ENCODE results near the gene MEIS3. TPM values are rescaled to one million over a fixed set of nuclear protein-coding genes. Genes with fewer than 3 reads are reported as not detected.
"Not testable (repeated sequence)": the region's sequence is repeated elsewhere in the genome, so short reads cannot be mapped to it uniquely, and the experiment has no call there.

Gene MEIS3
- total RNA-seq, 1 experiment from 2014 or later, result 1.9 TPM

DNA sequence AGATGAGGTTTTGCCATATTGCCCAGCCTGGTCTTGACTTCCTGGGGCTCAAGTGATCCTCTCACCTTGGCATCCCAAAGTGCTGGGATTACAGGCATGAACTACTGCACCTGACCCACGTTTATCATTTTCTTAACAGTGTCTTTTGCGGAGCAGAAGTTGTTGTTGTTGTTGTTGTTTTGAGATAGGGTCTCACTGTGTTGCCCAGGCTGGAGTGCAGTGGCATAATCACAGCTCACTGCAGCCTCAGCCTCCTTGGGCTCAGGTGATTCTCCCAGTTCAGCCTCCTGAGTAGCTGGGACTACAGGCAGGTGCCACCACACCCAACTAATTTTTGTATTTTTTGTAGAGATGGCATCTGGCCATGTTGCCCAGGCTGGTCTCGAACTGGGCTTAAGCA is 31.7 kb downstream of the MEIS3 start:
- CTCF ChIA-PET; H4K20me1 ChIP-seq (ENCODE audit: insufficient read depth); H3K9me2 ChIP-seq (ENCODE audit: insufficient read depth); H3K9me3 ChIP-seq (ENCODE audit: insufficient read depth, low read depth); H3K27ac ChIP-seq; H3K36me3 ChIP-seq (ENCODE audit: low read depth); H3K79me2 ChIP-seq (ENCODE audit: low read depth); DNase-seq; H2AFZ ChIP-seq; H3K4me3 ChIP-seq; POLR2A ChIA-PET (ENCODE audit: unreplicated experiment); intact Hi-C loops (cut with micrococcal nuclease; ENCODE audit: unreplicated experiment); BruUV-seq (replicated peaks); H3K4me1 ChIP-seq (replicated peaks; ENCODE audit: insufficient read depth); H3K27me3 ChIP-seq (ENCODE audit: insufficient read depth, low read depth); H3K4me2 ChIP-seq: not testable (repeated sequence)
- H3F3A ChIP-seq (ENCODE audit: insufficient read depth, low read depth), result peaks cover 18% of the 10 kb centered on the region

DNA sequence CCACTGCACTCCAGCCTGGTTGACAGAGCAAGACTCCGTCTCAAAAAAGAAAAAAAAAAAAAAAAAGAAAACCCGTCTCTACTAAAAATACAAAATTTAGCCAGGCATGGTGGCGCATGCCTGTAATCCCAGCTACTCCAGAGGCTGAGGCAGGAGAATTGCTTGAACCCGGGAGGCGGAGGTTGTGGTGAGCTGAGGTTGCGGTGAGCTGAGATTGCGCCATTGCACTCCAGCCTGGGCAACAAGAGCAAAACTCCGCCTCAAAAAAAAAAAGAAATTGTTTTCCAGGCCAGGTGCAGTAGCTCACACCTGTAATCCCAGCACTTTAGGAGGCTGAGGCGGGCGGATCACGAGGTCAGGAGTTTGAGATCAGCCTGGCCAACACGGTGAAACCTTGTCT is 32.7 kb downstream of the MEIS3 start:
- H3K36me3 ChIP-seq (ENCODE audit: low read depth); H3K79me2 ChIP-seq (ENCODE audit: low read depth); H3K4me3 ChIP-seq; DNase-seq; BruUV-seq (replicated peaks); H3K4me1 ChIP-seq (replicated peaks; ENCODE audit: insufficient read depth); H3K27ac ChIP-seq; H2AFZ ChIP-seq; H3K4me2 ChIP-seq; H4K20me1 ChIP-seq (ENCODE audit: insufficient read depth); H3K27me3 ChIP-seq (ENCODE audit: insufficient read depth, low read depth); H3K9me3 ChIP-seq (ENCODE audit: insufficient read depth, low read depth); H3K9me2 ChIP-seq (ENCODE audit: insufficient read depth); intact Hi-C loops (cut with micrococcal nuclease; ENCODE audit: unreplicated experiment): not testable (repeated sequence)
- ChIA-PET POLR2A (ENCODE audit: unreplicated experiment) (interaction anchor here (0.6 kb wide), 1 partner anchor 113 kb away, joined by 5 read pairs; no protein-coding TSS in a partner anchor), CTCF (interaction anchor here (0.7 kb wide), 3 partner anchors 38 to 280 kb away, joined by 3 to 8 read pairs (median 3); no protein-coding TSS in a partner anchor)
- peaks cover 28% of the 10 kb centered on the region for H3F3A ChIP-seq (ENCODE audit: insufficient read depth, low read depth)

DNA sequence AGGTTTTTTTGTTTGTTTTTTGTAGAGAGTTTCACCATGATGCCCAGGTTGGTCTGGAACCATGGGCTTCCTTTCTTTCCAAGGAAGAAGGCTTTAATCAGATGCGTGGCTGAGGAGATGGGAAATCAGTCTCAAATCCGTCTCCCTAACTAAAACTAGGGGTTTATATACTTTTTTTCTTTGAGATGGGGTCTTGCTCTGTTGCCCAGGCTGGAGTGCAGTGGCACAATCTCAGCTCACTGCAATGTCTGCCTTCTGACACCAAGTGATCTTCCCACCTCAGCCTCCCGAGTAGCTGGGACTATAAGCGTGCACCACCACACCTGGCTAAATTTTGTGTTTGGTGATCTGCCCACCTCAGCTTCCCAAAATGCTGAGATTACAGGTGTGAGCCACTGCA is 34.8 kb downstream of the MEIS3 start:
- H3K27me3 ChIP-seq (ENCODE audit: insufficient read depth, low read depth); DNase-seq; CTCF ChIA-PET; H3K27ac ChIP-seq; H2AFZ ChIP-seq; H3K9me3 ChIP-seq (ENCODE audit: insufficient read depth, low read depth); intact Hi-C loops (cut with micrococcal nuclease; ENCODE audit: unreplicated experiment); H3K36me3 ChIP-seq (ENCODE audit: low read depth); H3K4me2 ChIP-seq; H3K4me1 ChIP-seq (replicated peaks; ENCODE audit: insufficient read depth); BruUV-seq (replicated peaks); H4K20me1 ChIP-seq (ENCODE audit: insufficient read depth); H3K4me3 ChIP-seq; H3K79me2 ChIP-seq (ENCODE audit: low read depth); H3K9me2 ChIP-seq (ENCODE audit: insufficient read depth): not testable (repeated sequence)
- peaks cover 38% of the 10 kb centered on the region for H3F3A ChIP-seq (ENCODE audit: insufficient read depth, low read depth)
- POLR2A ChIA-PET (ENCODE audit: unreplicated experiment), result interaction anchor here (0.6 kb wide), 1 partner anchor 165 kb away, joined by 5 read pairs; no protein-coding TSS in a partner anchor

DNA sequence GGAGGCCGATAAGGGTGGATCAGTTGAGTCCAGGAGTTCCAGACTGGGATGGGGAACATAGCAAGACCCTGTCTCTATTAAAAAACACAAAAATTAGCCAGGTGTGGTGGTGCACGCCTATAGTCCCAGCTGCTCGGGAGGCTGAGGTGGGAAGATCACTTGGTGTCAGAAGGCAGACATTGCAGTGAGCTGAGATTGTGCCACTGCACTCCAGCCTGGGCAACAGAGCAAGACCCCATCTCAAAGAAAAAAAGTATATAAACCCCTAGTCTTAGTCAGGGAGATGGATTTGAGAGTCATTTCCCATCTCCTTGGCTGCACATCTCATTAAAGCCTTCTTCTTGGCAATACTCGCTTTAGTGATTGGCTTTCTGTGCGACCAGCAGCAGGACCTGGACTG is 35.4 kb downstream of the MEIS3 start:
- H3K9me2 ChIP-seq (ENCODE audit: insufficient read depth); CTCF ChIA-PET; intact Hi-C loops (cut with micrococcal nuclease; ENCODE audit: unreplicated experiment); H3K4me2 ChIP-seq; POLR2A ChIA-PET (ENCODE audit: unreplicated experiment); BruUV-seq (replicated peaks); H2AFZ ChIP-seq; H3K79me2 ChIP-seq (ENCODE audit: low read depth); H3K4me3 ChIP-seq; H3K27me3 ChIP-seq (ENCODE audit: insufficient read depth, low read depth); H3K9me3 ChIP-seq (ENCODE audit: insufficient read depth, low read depth); H3K4me1 ChIP-seq (replicated peaks; ENCODE audit: insufficient read depth); H3K36me3 ChIP-seq (ENCODE audit: low read depth); H3K27ac ChIP-seq; H4K20me1 ChIP-seq (ENCODE audit: insufficient read depth); DNase-seq: not testable (repeated sequence)
- H3F3A ChIP-seq (ENCODE audit: insufficient read depth, low read depth), result peaks cover 38% of the 10 kb centered on the region

DNA sequence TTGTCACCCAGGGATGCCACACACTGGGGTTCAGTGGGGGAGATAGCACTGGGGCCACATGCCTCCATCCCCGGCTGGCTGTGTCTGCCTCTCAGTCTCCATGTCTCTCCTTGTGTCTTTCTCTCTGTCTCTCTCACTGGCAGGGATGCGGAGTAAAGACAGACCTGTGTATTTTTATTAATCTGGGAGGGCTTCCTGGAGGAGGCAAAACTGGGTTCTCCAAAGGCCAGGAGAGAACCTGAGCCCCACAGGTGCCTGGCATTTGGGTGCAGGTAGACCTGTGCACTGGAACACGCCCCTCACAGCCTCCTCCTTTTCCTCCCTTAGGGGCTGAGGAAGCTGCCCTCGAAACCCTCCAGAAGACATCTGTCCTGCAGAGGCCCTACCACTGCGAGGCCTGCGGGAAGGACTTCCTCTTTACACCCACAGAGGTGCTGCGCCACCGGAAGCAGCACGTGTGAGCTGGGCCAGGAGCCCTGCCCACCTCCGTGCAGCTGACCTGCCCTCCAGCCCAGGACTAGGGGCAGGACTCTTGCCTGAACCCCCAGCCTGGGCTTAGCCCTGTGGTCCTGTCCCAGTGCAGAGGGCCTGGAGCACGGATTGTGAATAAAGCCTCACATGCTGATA is 37.6 kb downstream of the MEIS3 start:
- Histone ChIP-seq H3K79me2 (ENCODE audit: low read depth) (no peaks in the 10 kb centered on the region), H4K20me1 (ENCODE audit: insufficient read depth) (peaks cover 5% of the 10 kb centered on the region), H3K9me3 (ENCODE audit: insufficient read depth, low read depth) (no peaks in the 10 kb centered on the region), H3K4me3 (no peak overlapping the region), H3K27me3 (ENCODE audit: insufficient read depth, low read depth) (no peaks in the 10 kb centered on the region), H3K9me2 (ENCODE audit: insufficient read depth) (no peaks in the 10 kb centered on the region), H3F3A (ENCODE audit: insufficient read depth, low read depth) (peaks cover 42% of the 10 kb centered on the region), H3K36me3 (ENCODE audit: low read depth) (no peaks in the 10 kb centered on the region), H3K27ac (no peak overlapping the region), H3K4me2 (no peak overlapping the region), H2AFZ (no peak overlapping the region), H3K4me1 (replicated peaks; ENCODE audit: insufficient read depth) (no peaks in the 10 kb centered on the region)
- intact Hi-C loops (cut with micrococcal nuclease; ENCODE audit: unreplicated experiment), result no loop called here
- POLR2A ChIA-PET (ENCODE audit: unreplicated experiment), result no interaction called here
- DNase-seq, result no peak
- BruUV-seq (replicated peaks), result no TSS peak
- no peak for TF ChIP-seq EZH2 (IDR thresholded peaks at IDR 0.05; ENCODE audit: low read depth)
- TF ChIP-seq, protein P1, sequence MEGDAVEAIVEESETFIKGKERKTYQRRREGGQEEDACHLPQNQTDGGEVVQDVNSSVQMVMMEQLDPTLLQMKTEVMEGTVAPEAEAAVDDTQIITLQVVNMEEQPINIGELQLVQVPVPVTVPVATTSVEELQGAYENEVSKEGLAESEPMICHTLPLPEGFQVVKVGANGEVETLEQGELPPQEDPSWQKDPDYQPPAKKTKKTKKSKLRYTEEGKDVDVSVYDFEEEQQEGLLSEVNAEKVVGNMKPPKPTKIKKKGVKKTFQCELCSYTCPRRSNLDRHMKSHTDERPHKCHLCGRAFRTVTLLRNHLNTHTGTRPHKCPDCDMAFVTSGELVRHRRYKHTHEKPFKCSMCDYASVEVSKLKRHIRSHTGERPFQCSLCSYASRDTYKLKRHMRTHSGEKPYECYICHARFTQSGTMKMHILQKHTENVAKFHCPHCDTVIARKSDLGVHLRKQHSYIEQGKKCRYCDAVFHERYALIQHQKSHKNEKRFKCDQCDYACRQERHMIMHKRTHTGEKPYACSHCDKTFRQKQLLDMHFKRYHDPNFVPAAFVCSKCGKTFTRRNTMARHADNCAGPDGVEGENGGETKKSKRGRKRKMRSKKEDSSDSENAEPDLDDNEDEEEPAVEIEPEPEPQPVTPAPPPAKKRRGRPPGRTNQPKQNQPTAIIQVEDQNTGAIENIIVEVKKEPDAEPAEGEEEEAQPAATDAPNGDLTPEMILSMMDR (conservative IDR thresholded peaks at IDR 0.05), result no peak
- CTCF ChIA-PET, result no interaction called here

All from PC-9 (cell line).